ENCODE results near the gene CEMP1.

The CEMP1 gene

GRCh38 chr16:2500430-2500917 is 30.7 kb downstream of the CEMP1 start:
- no peak for DNase-seq

GRCh38 chr16:2499890-2500429 is 31.2 kb downstream of the CEMP1 start:
- no peak for DNase-seq

- no peak for DNase-seq
Measured at GRCh38 chr16:2499454-2499853, 31.8 kb downstream of the CEMP1 start.

GRCh38 chr16:2498531-2499253 is 32.5 kb downstream of the CEMP1 start:
- DNase-seq: no peak

GRCh38 chr16:2497695-2498484 is 33.3 kb downstream of the CEMP1 start:
- no peak for DNase-seq

GRCh38 chr16:2497116-2497630 is 34.0 kb downstream of the CEMP1 start:
- DNase-seq: no peak

GRCh38 chr16:2496223-2497115 is 34.7 kb downstream of the CEMP1 start:
- DNase-seq: no peak

GRCh38 chr16:2495041-2495440 is 36.2 kb downstream of the CEMP1 start:
- no peak for DNase-seq

GRCh38 chr16:2494616-2495015 is 36.6 kb downstream of the CEMP1 start:
- DNase-seq: no peak

- DNase-seq: no peak
Measured at GRCh38 chr16:2493605-2494004, 37.6 kb downstream of the CEMP1 start.

GRCh38 chr16:2492292-2492691 is 38.9 kb downstream of the CEMP1 start:
- DNase-seq: no peak

- no peak for DNase-seq
Measured at GRCh38 chr16:2490190-2491105, 40.8 kb downstream of the CEMP1 start.

- no peak for DNase-seq
Measured at GRCh38 chr16:2489581-2489980, 41.6 kb downstream of the CEMP1 start.

- DNase-seq: peak; percentile 46
Measured at GRCh38 chr16:2487903-2488531, 43.2 kb downstream of the CEMP1 start.

- no peak for DNase-seq
Measured at GRCh38 chr16:2487517-2487842, 43.7 kb downstream of the CEMP1 start.

GRCh38 chr16:2486645-2487516 is 44.3 kb downstream of the CEMP1 start:
- no peak for DNase-seq

GRCh38 chr16:2485811-2486507 is 45.2 kb downstream of the CEMP1 start:
- DNase-seq: no peak

GRCh38 chr16:2484898-2485508 is 46.2 kb downstream of the CEMP1 start:
- no peak for DNase-seq
